Small intestine (tissue), 7 donors: ENCODE measurements around the gene HNF4A. TPM values are rescaled to one million over a fixed set of nuclear protein-coding genes. Genes with fewer than 3 reads are reported as not detected.

Experiments used
- DNase-seq, 2 donors: peaks; one replicate each; pipeline versions ENCODE4 v3.0.0 to v3.0.0-alpha.2; 2013
- FAIRE-seq: peaks from 2 replicates; lab custom pipeline; 2012; peaks lifted over from hg19 to GRCh38; lab: Jason Lieb, UNC
- H3K27ac ChIP-seq, 3 donors: one replicate each; pipeline ENCODE4 v1.5.1; 2013; ENCODE audit warnings: low read length in 2 of 3, mild to moderate bottlenecking in 2 of 3, control low read depth in 1 of 3, inconsistent platforms in 1 of 3, low read depth in 1 of 3, moderate library complexity in 1 of 3
- H3K27me3 ChIP-seq, 3 donors: one replicate each; pipeline ENCODE4 v1.6.1; 2013; ENCODE audit warnings: low read length in 3 of 3, inconsistent platforms in 1 of 3; ENCODE audit not compliant: control insufficient read depth in 3 of 3, insufficient read depth in 3 of 3
- H3K36me3 ChIP-seq, 3 donors: one replicate each; pipeline ENCODE4 v1.6.1; 2013; ENCODE audit warnings: low read length in 3 of 3, inconsistent platforms in 1 of 3, low read depth in 1 of 3, mild to moderate bottlenecking in 1 of 3, moderate library complexity in 1 of 3; ENCODE audit not compliant: control insufficient read depth in 3 of 3, insufficient read depth in 2 of 3
- H3K4me1 ChIP-seq, 3 donors: one replicate each; pipeline ENCODE4 v1.6.1; 2013; ENCODE audit warnings: low read length in 2 of 3, inconsistent platforms in 1 of 3, low read depth in 1 of 3, mild to moderate bottlenecking in 1 of 3, moderate library complexity in 1 of 3; ENCODE audit not compliant: control insufficient read depth in 3 of 3, insufficient read depth in 2 of 3
- H3K4me3 ChIP-seq, 3 donors: one replicate each; pipeline ENCODE4 v1.5.1; 2013; ENCODE audit warnings: low read length in 3 of 3, control low read depth in 1 of 3, inconsistent platforms in 1 of 3, low read depth in 1 of 3, mild to moderate bottlenecking in 1 of 3, moderate library complexity in 1 of 3
- H3K9me3 ChIP-seq, 2 donors: one replicate each; pipeline ENCODE4 v1.6.1; 2013; ENCODE audit warnings: low read depth in 1 of 2, low read length in 1 of 2; ENCODE audit not compliant: control insufficient read depth in 2 of 2, insufficient read depth in 1 of 2
- WGBS, 3 donors: extraction: QIAGEN DNeasy Blood & Tissue Kit; methylation state at CpG; one replicate each; pipeline ENCODE4 v1.1.7; 2013; 5-methylcytosine and 5-hydroxymethylcytosine counted together
- polyA plus RNA-seq, 4 donors: library from polyadenylated mRNA; stranded (reverse) in 3 of 4; unstranded in 1 of 4; fragments of 200-250 nt in 3 of 4; fragments of 120-200 nt in 1 of 4; gene quantifications; one replicate each; pipeline versions ENCODE4 v1.2.1 to v1.2.3, GENCODE V29; 2013
- donor health status: healthy with polysubstance abuse.
- donor health status: control.
- donor health status: control.
- donor health status: Bipolar disorder and iron deficiency.
- donor health status: healthy.

Gene HNF4A
- polyA plus RNA-seq, 4 donors = 56.7 to 324 (median 111) TPM

GRCh38 chr20:44447827-44448419 lies 92.4 kb downstream of the HNF4A start:
- H3K4me1 ChIP-seq = peaks cover 0 to 56% (median 0%) of the 10 kb centered on the region in 3 donors
- 24 to 71% (median 49%) methylated on average over 3 of the region's 3 CpGs for WGBS, 3 donors
- no peaks in the 10 kb centered on the region for H3K27me3 ChIP-seq
- H3K9me3 ChIP-seq = peaks cover 0 to 15% of the 10 kb centered on the region in 2 donors
- H3K4me3 ChIP-seq = peak overlapping the region in 1 of 3 donors; percentile 23
- no peak for FAIRE-seq
- H3K36me3 ChIP-seq = peaks cover 0 to 2% (median 0%) of the 10 kb centered on the region in 3 donors
- DNase-seq = peak; percentile 45 to 88
- peak overlapping the region; percentile 61 to 80 (median 62) for H3K27ac ChIP-seq

- DNase-seq (peak in 1 of 2 donors; percentile 34), FAIRE-seq (no peak)
- peak overlapping the region in 1 of 3 donors; percentile 62 for H3K27ac ChIP-seq
- H3K36me3 ChIP-seq = peaks cover 0 to 2% (median 0%) of the 10 kb centered on the region in 3 donors
- H3K4me3 ChIP-seq = peak overlapping the region in 1 of 3 donors; percentile 23
- WGBS, 3 donors = 65 to 77% (median 76%) methylated on average over 9 of the region's 9 CpGs
- H3K4me1 ChIP-seq = peaks cover 0 to 50% (median 0%) of the 10 kb centered on the region in 3 donors
- peaks cover 0 to 15% of the 10 kb centered on the region in 2 donors for H3K9me3 ChIP-seq
- no peaks in the 10 kb centered on the region for H3K27me3 ChIP-seq
These were observed 93.5 kb downstream of the HNF4A start for GRCh38 chr20:44448753-44449546.

- 69 to 85% (median 76%) methylated on average over 7 of the region's 7 CpGs for WGBS, 3 donors
- H3K9me3 ChIP-seq = peaks cover 0 to 15% of the 10 kb centered on the region in 2 donors
- H3K4me3 ChIP-seq = no peak overlapping the region
- H3K36me3 ChIP-seq = peaks cover 0 to 2% (median 0%) of the 10 kb centered on the region in 3 donors
- DNase-seq (no peak), FAIRE-seq (no peak)
- peaks cover 0 to 48% (median 0%) of the 10 kb centered on the region in 3 donors for H3K4me1 ChIP-seq
- no peak overlapping the region for H3K27ac ChIP-seq
- no peaks in the 10 kb centered on the region for H3K27me3 ChIP-seq
These were observed 94.4 kb downstream of the HNF4A start for GRCh38 chr20:44449864-44450263.

- DNase-seq (no peak), FAIRE-seq (no peak)
- Histone ChIP-seq H3K36me3 (peaks cover 0 to 2% (median 0%) of the 10 kb centered on the region in 3 donors), H3K4me1 (peaks cover 0 to 43% (median 0%) of the 10 kb centered on the region in 3 donors), H3K27me3 (no peaks in the 10 kb centered on the region), H3K4me3 (no peak overlapping the region), H3K9me3 (peaks cover 0 to 15% of the 10 kb centered on the region in 2 donors), H3K27ac (peak overlapping the region; percentile 4 to 53 (median 36))
- WGBS, 3 donors = 37 to 38% (median 37%) methylated on average over 3 of the region's 3 CpGs
These were observed 94.9 kb downstream of the HNF4A start for GRCh38 chr20:44450281-44450889.

GRCh38 chr20:44450903-44451450 lies 95.5 kb downstream of the HNF4A start:
- H3K27ac ChIP-seq = peak overlapping the region in 2 of 3 donors; percentile 36 to 53
- no peak overlapping the region for H3K4me3 ChIP-seq
- FAIRE-seq = no peak
- H3K27me3 ChIP-seq = no peaks in the 10 kb centered on the region
- H3K36me3 ChIP-seq = peaks cover 0 to 2% (median 0%) of the 10 kb centered on the region in 3 donors
- DNase-seq = peak in 1 of 2 donors; percentile 53
- H3K9me3 ChIP-seq = peaks cover 0 to 15% of the 10 kb centered on the region in 2 donors
- 61 to 73% (median 64%) methylated on average over 7 of the region's 7 CpGs for WGBS, 3 donors
- peaks cover 0 to 42% (median 0%) of the 10 kb centered on the region in 3 donors for H3K4me1 ChIP-seq

GRCh38 chr20:44454306-44454963 lies 98.9 kb downstream of the HNF4A start:
- FAIRE-seq (no peak), DNase-seq (no peak)
- peaks cover 0 to 2% (median 0%) of the 10 kb centered on the region in 3 donors for H3K36me3 ChIP-seq
- H3K27ac ChIP-seq = no peak overlapping the region
- H3K4me3 ChIP-seq = no peak overlapping the region
- 83 to 90% (median 85%) methylated on average over 7 of the region's 7 CpGs for WGBS, 3 donors
- no peaks in the 10 kb centered on the region for H3K27me3 ChIP-seq
- peaks cover 0 to 54% (median 2%) of the 10 kb centered on the region in 3 donors for H3K4me1 ChIP-seq
- peaks cover 0 to 12% of the 10 kb centered on the region in 2 donors for H3K9me3 ChIP-seq

GRCh38 chr20:44455126-44455525 lies 99.6 kb downstream of the HNF4A start:
- DNase-seq (no peak), FAIRE-seq (no peak)
- H3K36me3 ChIP-seq = peaks cover 0 to 2% (median 0%) of the 10 kb centered on the region in 3 donors
- H3K4me1 ChIP-seq = peaks cover 0 to 58% (median 2%) of the 10 kb centered on the region in 3 donors
- no peak overlapping the region for H3K4me3 ChIP-seq
- peaks cover 0 to 13% of the 10 kb centered on the region in 2 donors for H3K9me3 ChIP-seq
- no peak overlapping the region for H3K27ac ChIP-seq
- H3K27me3 ChIP-seq = no peaks in the 10 kb centered on the region
- 60 to 83% (median 60%) methylated on average over 3 of the region's 3 CpGs for WGBS, 3 donors
